GM12878 (cell line): Measurements from ENCODE around the gene PIP4K2A.

Source experiments
- BRCA1 ChIP-seq: IDR thresholded peaks from 2 replicates; pipeline ENCODE4 v1.6.1; 2011; ENCODE audit warnings: low read depth, low read length, improper control_type of control experiment
- CEBPB ChIP-seq, 2 experiments: fragments of 150-350 bp in 1 of 2; IDR thresholded peaks; 2 replicates each; pipeline ENCODE4 v1.6.1; 2012 to 2014; ENCODE audit warnings: low read depth in 2 of 2, low read length in 2 of 2, borderline replicate concordance in 1 of 2, inconsistent platforms in 1 of 2
- CREB1 ChIP-seq: IDR thresholded peaks from 2 replicates; pipeline ENCODE4 v1.6.1; 2012; ENCODE audit warnings: low read depth, mild to moderate bottlenecking, inconsistent platforms
- CTCF ChIP-seq, 3 experiments: IDR thresholded peaks in 2 of 3; conservative IDR thresholded peaks in 1 of 3; 2 replicates each; pipeline ENCODE4 v1.5.1; 2011; ENCODE audit warnings: low read depth in 3 of 3, low read length in 3 of 3, mild to moderate bottlenecking in 3 of 3, control low read depth in 2 of 3, moderate library complexity in 2 of 3, inconsistent platforms in 1 of 3, mixed read lengths in 1 of 3; ENCODE audit not compliant: control insufficient read depth in 2 of 3, insufficient read depth in 1 of 3; ENCODE audit errors: extremely low read depth in 1 of 3
- POLR2AphosphoS2 ChIP-seq: IDR thresholded peaks from 2 replicates; pipeline ENCODE4 v1.6.1; 2011; ENCODE audit warnings: low read depth, mild to moderate bottlenecking, low read length, improper control_type of control experiment, moderate library complexity
- POLR2AphosphoS5 ChIP-seq: IDR thresholded peaks from 2 replicates; pipeline ENCODE4 v1.6.1; 2011; ENCODE audit warnings: mild to moderate bottlenecking, low read length, inconsistent platforms
- PRDM15 ChIP-seq: fragments of 450-650 bp; formaldehyde crosslinking; IDR thresholded peaks from 2 replicates; pipeline ENCODE4 v1.4.0; 2020; ENCODE audit warnings: mild to moderate bottlenecking, moderate library complexity
- REST ChIP-seq: IDR thresholded peaks from 2 replicates; pipeline ENCODE4 v1.6.1; 2012; ENCODE audit warnings: mild to moderate bottlenecking, low read depth, low read length
- RFX5 ChIP-seq: IDR thresholded peaks from 2 replicates; pipeline ENCODE4 v1.6.1; 2011; ENCODE audit warnings: low read depth, low read length, improper control_type of control experiment
- SUZ12 ChIP-seq: fragments of 200-600 bp; sonication (generic); IDR thresholded peaks from one replicate; pipeline ENCODE4 v1.6.1; 2018; ENCODE audit warnings: antibody characterized with exemption, mild to moderate bottlenecking; ENCODE audit not compliant: unreplicated experiment
- TAF1 ChIP-seq: IDR thresholded peaks from 2 replicates; pipeline ENCODE4 v1.6.1; 2011; ENCODE audit warnings: mild to moderate bottlenecking, low read depth, low read length, borderline replicate concordance
- ZNF384 ChIP-seq: IDR thresholded peaks from 2 replicates; pipeline ENCODE4 v1.6.1; 2012; ENCODE audit warnings: low read depth, mild to moderate bottlenecking, low read length, improper control_type of control experiment, borderline replicate concordance

- no peak for TF ChIP-seq ZNF384
- TF ChIP-seq CTCF (IDR thresholded peaks at IDR 0.05 in 2 of 3, conservative IDR thresholded peaks at IDR 0.05 in 1 of 3; ENCODE audit: control insufficient read depth in 2 of 3, extremely low read depth in 1 of 3, insufficient read depth in 1 of 3, low read depth in 3 of 3, low read length in 3 of 3) = no peak
- no peak for TF ChIP-seq POLR2AphosphoS2
- no peak for TF ChIP-seq TAF1
- no peak for TF ChIP-seq PRDM15 (CRISPR knock-in tag)
- no peak for TF ChIP-seq SUZ12
- TF ChIP-seq POLR2AphosphoS5 = no peak
- no peak for TF ChIP-seq RFX5
- TF ChIP-seq BRCA1 = no peak
- TF ChIP-seq CEBPB (IDR thresholded peaks at IDR 0.05; ENCODE audit: borderline replicate concordance in 1 of 2, low read depth in 2 of 2, low read length in 2 of 2) = no peak
- no peak for TF ChIP-seq REST
- no peak for TF ChIP-seq CREB1
Observed at GRCh38 chr10:22643775-22644174, 70.6 kb downstream of the PIP4K2A start.
